Gastrocnemius medialis (tissue), 4 donors: ENCODE data around the gene THAP12.

ENCODE experiments used
- CTCF ChIP-seq, 5 experiments: fragments of 450-650 bp in 3 of 5; fragments of 200-600 bp in 2 of 5; sonication (generic) in 2 of 5; IDR thresholded peaks in 4 of 5; conservative IDR thresholded peaks in 1 of 5; 1 replicate in 4 of 5; 2 replicates in 1 of 5; pipeline ENCODE4 v1.5.1; 2016 to 2019; ENCODE audit warnings: antibody characterized with exemption in 5 of 5, mild to moderate bottlenecking in 3 of 5, moderate library complexity in 3 of 5
- POLR2A ChIP-seq, 2 donors: fragments of 450-650 bp; IDR thresholded peaks; one replicate each; pipeline ENCODE4 v1.6.1; 2017; ENCODE audit warnings: antibody characterized with exemption in 2 of 2, mild to moderate bottlenecking in 2 of 2, moderate library complexity in 2 of 2

GRCh38 chr11:76339221-76339620 is 41.7 kb downstream of the THAP12 start:
- TF ChIP-seq CTCF (IDR thresholded peaks at IDR 0.05 in 4 of 5, conservative IDR thresholded peaks at IDR 0.05 in 1 of 5): no peak
- TF ChIP-seq POLR2A (IDR thresholded peaks at IDR 0.05): no peak
